COR-L47 (cell line): ENCODE measurements around the gene SMIM10L2A.
"Not testable (repeated sequence)": the region's sequence is repeated elsewhere in the genome, so short reads cannot be mapped to it uniquely, and the experiment has no call there.

ENCODE experiments used
- DNase-seq: peaks from one replicate; lab custom pipeline; 2025; lab: John Stamatoyannopoulos, UW

The SMIM10L2A gene

GRCh38 chrX:135423173-135423864 is 1.6 kb downstream of the SMIM10L2A start:
- DNase-seq = not testable (repeated sequence)

GRCh38 chrX:135424469-135424868 is 2.7 kb downstream of the SMIM10L2A start:
- DNase-seq = no peak

- no peak for DNase-seq
Measured at GRCh38 chrX:135425026-135425965, 3.6 kb downstream of the SMIM10L2A start.

GRCh38 chrX:135429429-135429828 is 7.7 kb downstream of the SMIM10L2A start:
- no peak for DNase-seq

- no peak for DNase-seq
Measured at GRCh38 chrX:135431886-135432285, 10.1 kb downstream of the SMIM10L2A start.

- DNase-seq = no peak
Measured at GRCh38 chrX:135432453-135432852, 10.7 kb downstream of the SMIM10L2A start.

GRCh38 chrX:135432881-135433521 is 11.3 kb downstream of the SMIM10L2A start:
- DNase-seq = no peak

- no peak for DNase-seq
Measured at GRCh38 chrX:135433531-135434257, 11.9 kb downstream of the SMIM10L2A start.

GRCh38 chrX:135434258-135435138 is 12.8 kb downstream of the SMIM10L2A start:
- no peak for DNase-seq

- DNase-seq = no peak
Measured at GRCh38 chrX:135435139-135435922, 13.6 kb downstream of the SMIM10L2A start.

GRCh38 chrX:135435933-135436332 is 14.2 kb downstream of the SMIM10L2A start:
- DNase-seq = no peak

GRCh38 chrX:135436456-135436855 is 14.7 kb downstream of the SMIM10L2A start:
- DNase-seq = no peak

- no peak for DNase-seq
Measured at GRCh38 chrX:135436966-135437866, 15.5 kb downstream of the SMIM10L2A start.

GRCh38 chrX:135437867-135438733 is 16.4 kb downstream of the SMIM10L2A start:
- DNase-seq = peak; percentile 17

GRCh38 chrX:135438734-135439043 is 16.9 kb downstream of the SMIM10L2A start:
- DNase-seq = no peak

GRCh38 chrX:135449637-135450550 is 28.1 kb downstream of the SMIM10L2A start:
- DNase-seq = no peak

- no peak for DNase-seq
Measured at GRCh38 chrX:135453381-135453780, 31.6 kb downstream of the SMIM10L2A start.
